MM.1S (cell line): Measurements from ENCODE around the gene CPAMD8.

Experiments
- DNase-seq: peaks from one replicate; pipeline ENCODE4 v3.0.0-alpha.2; 2015
- H2AFZ ChIP-seq: fragments of 300-600 bp; sonication (generic); 2 replicates; pipeline ENCODE4 v1.6.0; 2016; ENCODE audit warnings: antibody characterized with exemption, low read length
- H3F3A ChIP-seq: fragments of 300-600 bp; sonication (generic); 2 replicates; pipeline ENCODE4 v1.6.1; 2016; ENCODE audit warnings: mild to moderate bottlenecking, antibody characterized with exemption, low read length, moderate library complexity, mixed read lengths; ENCODE audit not compliant: insufficient read depth
- H3K27ac ChIP-seq: fragments of 300-600 bp; sonication (generic); 2 replicates; pipeline ENCODE4 v1.5.1; 2016; ENCODE audit warnings: mild to moderate bottlenecking, low read length
- H3K27me3 ChIP-seq: fragments of 300-600 bp; sonication (generic); replicated peaks from 2 replicates; pipeline ENCODE4 v1.6.0; 2016; ENCODE audit warnings: low read length; ENCODE audit not compliant: insufficient read depth
- H3K36me3 ChIP-seq: fragments of 300-600 bp; sonication (generic); replicated peaks from 2 replicates; pipeline ENCODE4 v1.6.1; 2016; ENCODE audit warnings: mild to moderate bottlenecking, low read length, mixed read lengths; ENCODE audit not compliant: insufficient read depth
- H3K4me1 ChIP-seq: fragments of 300-600 bp; sonication (generic); 2 replicates; pipeline ENCODE4 v1.6.1; 2016; ENCODE audit warnings: low read length, mixed read lengths
- H3K4me2 ChIP-seq: fragments of 300-600 bp; sonication (generic); 2 replicates; pipeline ENCODE4 v1.6.0; 2016; ENCODE audit warnings: low read depth, low read length
- H3K4me3 ChIP-seq: fragments of 300-600 bp; sonication (generic); 2 replicates; pipeline ENCODE4 v1.5.1; 2016; ENCODE audit warnings: low read length, mixed read lengths
- H3K79me2 ChIP-seq: fragments of 300-600 bp; sonication (generic); 2 replicates; pipeline ENCODE4 v1.6.1; 2016; ENCODE audit warnings: mixed run types, low read length, mixed read lengths
- H3K9ac ChIP-seq: fragments of 300-600 bp; sonication (generic); 2 replicates; pipeline ENCODE4 v1.6.1; 2016; ENCODE audit warnings: low read length, mixed read lengths
- H3K9me2 ChIP-seq: fragments of 300-600 bp; sonication (generic); replicated peaks from 2 replicates; pipeline ENCODE4 v1.6.1; 2016; ENCODE audit warnings: mild to moderate bottlenecking, low read length, mixed read lengths; ENCODE audit not compliant: insufficient read depth
- H3K9me3 ChIP-seq: fragments of 300-600 bp; sonication (generic); replicated peaks from 2 replicates; pipeline ENCODE4 v1.6.1; 2016; ENCODE audit warnings: mild to moderate bottlenecking, low read length, mixed read lengths; ENCODE audit not compliant: insufficient read depth
- H4K20me1 ChIP-seq: fragments of 300-600 bp; sonication (generic); 2 replicates; pipeline ENCODE4 v1.6.1; 2016; ENCODE audit warnings: mild to moderate bottlenecking, low read length, moderate library complexity, mixed read lengths; ENCODE audit not compliant: insufficient read depth
- EZH2 ChIP-seq: fragments of 300-600 bp; sonication (generic); optimal IDR thresholded peaks from 2 replicates; pipeline ENCODE3; 2017; ENCODE audit warnings: low read depth, mild to moderate bottlenecking, antibody characterized with exemption, low read length, mixed read lengths
- EZH2phosphoT487 ChIP-seq: fragments of 300-600 bp; sonication (generic); IDR thresholded peaks from 2 replicates; pipeline ENCODE4 v1.6.1; 2018; ENCODE audit warnings: antibody characterized with exemption, low read length
- TF ChIP-seq, protein P1 (sequence below): fragments of 300-600 bp; sonication (generic); IDR thresholded peaks from 2 replicates; pipeline ENCODE4 v1.5.1; 2016; ENCODE audit warnings: antibody characterized with exemption, low read length, mixed read lengths

CPAMD8 gene

DNA sequence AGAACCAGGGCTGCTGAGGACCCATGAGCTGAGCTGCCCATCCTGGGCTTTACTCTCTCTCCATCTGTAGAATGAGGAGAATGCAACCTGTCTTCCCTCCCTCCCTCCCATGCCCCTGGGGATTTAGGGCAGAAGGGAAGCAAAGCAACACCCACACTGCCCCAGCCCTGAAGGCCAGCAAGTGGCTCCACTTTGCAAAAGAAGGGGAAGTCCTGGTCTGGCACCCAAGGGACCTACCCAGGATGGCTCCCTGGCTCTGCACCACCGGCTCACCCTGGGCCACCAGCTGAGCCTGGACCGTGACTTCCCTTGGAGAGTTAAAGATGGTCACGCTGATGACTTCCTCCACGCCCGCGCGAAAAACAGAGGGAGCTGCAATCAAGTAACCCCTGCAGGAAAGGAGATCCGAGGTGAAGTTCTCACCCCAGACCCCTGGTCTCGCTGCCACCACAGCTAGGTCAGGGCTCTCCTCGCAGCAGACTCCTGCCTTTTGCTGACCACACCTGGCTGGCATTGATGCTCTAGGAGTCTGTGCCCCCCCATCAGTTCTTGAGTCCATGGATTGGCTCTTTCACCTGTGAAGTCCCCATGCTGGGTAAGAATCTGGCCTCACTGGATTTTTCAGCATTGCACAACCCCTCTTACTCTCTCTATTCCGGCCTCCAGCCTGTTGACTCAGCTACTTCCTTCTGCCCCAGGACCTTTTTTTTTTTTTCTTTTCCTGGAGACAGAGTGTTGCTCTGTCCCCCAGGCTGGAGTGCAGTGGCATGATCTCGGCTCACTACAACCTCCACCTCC lies 4.6 kb downstream of the CPAMD8 start:
- Histone ChIP-seq H3K79me2 (no peaks in the 10 kb centered on the region), H3K9me2 (no peaks in the 10 kb centered on the region), H4K20me1 (no peaks in the 10 kb centered on the region), H3K36me3 (no peaks in the 10 kb centered on the region), H3K4me2 (no peak overlapping the region), H3K4me3 (no peak overlapping the region), H3F3A (no peaks in the 10 kb centered on the region), H3K9ac (no peak overlapping the region), H3K27me3 (peaks cover 34% of the 10 kb centered on the region), H3K9me3 (no peaks in the 10 kb centered on the region), H2AFZ (no peak overlapping the region), H3K4me1 (no peaks in the 10 kb centered on the region), H3K27ac (no peak overlapping the region)
- TF ChIP-seq, protein P1, sequence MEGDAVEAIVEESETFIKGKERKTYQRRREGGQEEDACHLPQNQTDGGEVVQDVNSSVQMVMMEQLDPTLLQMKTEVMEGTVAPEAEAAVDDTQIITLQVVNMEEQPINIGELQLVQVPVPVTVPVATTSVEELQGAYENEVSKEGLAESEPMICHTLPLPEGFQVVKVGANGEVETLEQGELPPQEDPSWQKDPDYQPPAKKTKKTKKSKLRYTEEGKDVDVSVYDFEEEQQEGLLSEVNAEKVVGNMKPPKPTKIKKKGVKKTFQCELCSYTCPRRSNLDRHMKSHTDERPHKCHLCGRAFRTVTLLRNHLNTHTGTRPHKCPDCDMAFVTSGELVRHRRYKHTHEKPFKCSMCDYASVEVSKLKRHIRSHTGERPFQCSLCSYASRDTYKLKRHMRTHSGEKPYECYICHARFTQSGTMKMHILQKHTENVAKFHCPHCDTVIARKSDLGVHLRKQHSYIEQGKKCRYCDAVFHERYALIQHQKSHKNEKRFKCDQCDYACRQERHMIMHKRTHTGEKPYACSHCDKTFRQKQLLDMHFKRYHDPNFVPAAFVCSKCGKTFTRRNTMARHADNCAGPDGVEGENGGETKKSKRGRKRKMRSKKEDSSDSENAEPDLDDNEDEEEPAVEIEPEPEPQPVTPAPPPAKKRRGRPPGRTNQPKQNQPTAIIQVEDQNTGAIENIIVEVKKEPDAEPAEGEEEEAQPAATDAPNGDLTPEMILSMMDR = no peak
- TF ChIP-seq EZH2 = no peak
- no peak for TF ChIP-seq EZH2phosphoT487
- no peak for DNase-seq

DNA sequence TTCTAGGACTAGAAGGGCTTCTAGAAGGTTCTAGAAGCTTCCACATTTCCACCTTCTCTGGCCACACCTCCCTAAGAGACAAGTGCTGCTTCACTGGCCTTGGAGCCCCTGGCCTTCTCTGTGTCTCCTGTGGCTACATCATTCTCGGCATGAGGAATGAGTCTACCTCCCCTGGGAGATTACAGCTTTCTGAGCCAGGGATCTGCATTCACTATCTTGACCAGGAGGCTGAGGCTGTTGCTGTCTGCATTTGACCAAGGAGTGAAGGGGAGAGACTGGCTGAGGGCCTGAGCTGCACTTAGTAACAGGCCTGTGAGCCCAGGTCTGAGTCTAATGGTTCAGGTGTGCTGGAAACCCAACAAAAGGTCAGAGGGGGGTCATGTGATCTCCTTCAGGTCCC lies 5.3 kb downstream of the CPAMD8 start:
- Histone ChIP-seq H3K36me3 (no peaks in the 10 kb centered on the region), H3K4me3 (no peak overlapping the region), H4K20me1 (no peaks in the 10 kb centered on the region), H3K27ac (no peak overlapping the region), H3K9me3 (no peaks in the 10 kb centered on the region), H3K4me1 (no peaks in the 10 kb centered on the region), H2AFZ (no peak overlapping the region), H3K9ac (no peak overlapping the region), H3K9me2 (no peaks in the 10 kb centered on the region), H3F3A (no peaks in the 10 kb centered on the region), H3K79me2 (no peaks in the 10 kb centered on the region), H3K27me3 (peaks cover 34% of the 10 kb centered on the region), H3K4me2 (no peak overlapping the region)
- DNase-seq = no peak
- TF ChIP-seq EZH2 (no peak), EZH2phosphoT487 (no peak)
- TF ChIP-seq, protein P1 = no peak

DNA sequence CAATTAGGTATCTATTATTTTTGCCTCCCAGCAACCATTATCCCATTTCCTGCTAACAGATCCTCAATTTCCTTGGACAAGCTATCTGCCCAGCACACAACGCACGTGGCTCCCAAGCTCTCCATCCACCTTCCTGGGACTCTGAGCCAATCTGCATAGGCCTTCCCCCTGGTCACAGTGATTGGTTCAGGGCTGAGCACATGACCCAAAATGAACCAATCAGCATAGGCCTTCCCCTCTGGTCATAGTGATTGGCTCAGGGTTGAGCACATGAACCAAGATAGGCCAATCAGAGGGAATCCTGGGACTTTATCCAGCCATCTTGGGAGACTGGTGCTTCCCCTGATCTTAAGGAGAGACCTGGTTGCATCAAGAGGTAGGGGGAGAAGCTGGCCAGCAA lies 5.8 kb downstream of the CPAMD8 start:
- DNase-seq = no peak
- Histone ChIP-seq H3K9me3 (no peaks in the 10 kb centered on the region), H2AFZ (no peak overlapping the region), H4K20me1 (no peaks in the 10 kb centered on the region), H3K36me3 (no peaks in the 10 kb centered on the region), H3K4me2 (no peak overlapping the region), H3K27ac (no peak overlapping the region), H3K4me1 (no peaks in the 10 kb centered on the region), H3K9me2 (no peaks in the 10 kb centered on the region), H3K79me2 (no peaks in the 10 kb centered on the region), H3K4me3 (no peak overlapping the region), H3K27me3 (peaks cover 34% of the 10 kb centered on the region), H3F3A (no peaks in the 10 kb centered on the region), H3K9ac (no peak overlapping the region)
- TF ChIP-seq, protein P1 = no peak
- no peak for TF ChIP-seq EZH2phosphoT487
- no peak for TF ChIP-seq EZH2
